ENCODE measurements around the gene MACROD1. TPM values are rescaled to one million over a fixed set of nuclear protein-coding genes. Genes with fewer than 3 reads are reported as not detected.
A peak's percentile ranks its signal among the peaks of the same experiment; 100 is the strongest.

Gene MACROD1
- total RNA-seq, 4 donors from 2014 or later = 17.1 to 30.0 (median 29.3) TPM

DNA sequence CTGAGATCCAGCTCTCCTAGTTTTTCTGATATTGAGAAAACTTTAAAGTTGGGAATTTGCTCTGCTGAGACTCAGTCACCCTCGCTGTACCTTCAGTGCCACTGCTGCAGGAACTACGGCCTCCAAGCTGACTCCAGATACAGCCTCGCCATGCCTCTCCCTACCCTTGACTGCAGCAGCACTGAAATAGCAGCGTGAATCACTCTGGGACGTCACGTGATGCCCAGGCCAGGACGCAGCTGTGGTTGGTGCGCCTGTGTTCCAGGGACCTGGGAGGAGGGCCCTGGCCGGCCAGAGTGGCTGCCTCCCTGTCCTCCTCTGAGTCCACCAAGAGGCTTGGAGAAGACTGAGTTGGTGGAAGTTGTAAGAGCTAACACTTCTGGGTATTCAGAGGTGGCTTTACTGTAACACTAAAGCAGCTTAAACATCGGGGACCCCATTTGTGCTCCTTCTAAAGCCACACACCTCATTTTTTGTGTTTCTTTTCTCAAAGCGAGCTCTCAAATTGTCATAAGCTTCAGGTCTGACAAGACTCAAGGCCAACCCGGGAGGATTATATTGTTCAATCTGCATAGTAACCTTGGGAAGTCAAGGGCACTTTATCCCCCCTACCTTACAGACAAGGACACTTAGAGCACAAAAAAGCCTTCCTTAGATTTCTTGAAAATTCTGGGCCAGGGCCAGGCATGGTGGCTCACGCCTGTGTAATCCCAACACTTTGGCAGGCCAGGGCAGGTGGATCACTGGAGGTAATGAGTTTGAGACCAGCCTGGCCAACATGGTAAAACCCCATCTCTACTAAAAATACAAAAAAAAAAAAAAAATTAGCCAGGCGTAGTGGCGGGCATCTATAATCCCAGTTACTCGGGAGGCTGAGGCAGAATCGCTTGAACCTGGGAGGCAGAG lies 15.8 kb upstream of the MACROD1 start:
- DNase-seq = peak; percentile 70 to 95 (median 92)
- Histone ChIP-seq H3K4me3 (no peak overlapping the region), H3K9me3 (no peaks in the 10 kb centered on the region), H3K4me1 (peaks cover 0 to 39% (median 8%) of the 10 kb centered on the region in 4 donors), H3K27me3 (no peaks in the 10 kb centered on the region), H3K27ac (peak overlapping the region; percentile 25 to 86 (median 58)), H3K36me3 (no peaks in the 10 kb centered on the region)
- TF ChIP-seq POLR2A (IDR thresholded peaks at IDR 0.05) = peak; percentile 65 to 90
- TF ChIP-seq, protein P1, sequence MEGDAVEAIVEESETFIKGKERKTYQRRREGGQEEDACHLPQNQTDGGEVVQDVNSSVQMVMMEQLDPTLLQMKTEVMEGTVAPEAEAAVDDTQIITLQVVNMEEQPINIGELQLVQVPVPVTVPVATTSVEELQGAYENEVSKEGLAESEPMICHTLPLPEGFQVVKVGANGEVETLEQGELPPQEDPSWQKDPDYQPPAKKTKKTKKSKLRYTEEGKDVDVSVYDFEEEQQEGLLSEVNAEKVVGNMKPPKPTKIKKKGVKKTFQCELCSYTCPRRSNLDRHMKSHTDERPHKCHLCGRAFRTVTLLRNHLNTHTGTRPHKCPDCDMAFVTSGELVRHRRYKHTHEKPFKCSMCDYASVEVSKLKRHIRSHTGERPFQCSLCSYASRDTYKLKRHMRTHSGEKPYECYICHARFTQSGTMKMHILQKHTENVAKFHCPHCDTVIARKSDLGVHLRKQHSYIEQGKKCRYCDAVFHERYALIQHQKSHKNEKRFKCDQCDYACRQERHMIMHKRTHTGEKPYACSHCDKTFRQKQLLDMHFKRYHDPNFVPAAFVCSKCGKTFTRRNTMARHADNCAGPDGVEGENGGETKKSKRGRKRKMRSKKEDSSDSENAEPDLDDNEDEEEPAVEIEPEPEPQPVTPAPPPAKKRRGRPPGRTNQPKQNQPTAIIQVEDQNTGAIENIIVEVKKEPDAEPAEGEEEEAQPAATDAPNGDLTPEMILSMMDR (IDR thresholded peaks at IDR 0.05) = no peak

DNA sequence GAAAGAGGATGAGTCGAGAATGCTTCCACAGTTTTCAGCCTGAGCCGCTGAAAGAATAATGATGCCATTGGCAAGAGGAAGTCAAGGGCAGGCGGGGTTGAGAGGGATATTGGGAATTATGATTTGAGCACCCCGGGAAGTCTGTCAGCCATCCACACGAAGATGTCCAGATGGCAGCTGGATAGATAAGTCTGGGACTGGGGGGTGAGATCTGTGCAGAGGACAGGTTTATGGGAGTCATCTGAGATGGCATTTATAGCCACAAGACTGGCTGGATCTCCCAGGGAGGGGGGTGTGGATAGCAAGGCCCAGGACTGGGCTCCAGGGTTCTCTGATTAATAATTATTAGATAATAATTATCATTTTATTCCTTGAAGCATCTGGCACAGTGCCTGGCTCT lies 15.0 kb upstream of the MACROD1 start:
- no peak for DNase-seq
- Histone ChIP-seq H3K4me1 (peaks cover 0 to 39% (median 8%) of the 10 kb centered on the region in 4 donors), H3K27ac (peak overlapping the region in 3 of 4 donors; percentile 38 to 86 (median 78)), H3K27me3 (no peaks in the 10 kb centered on the region), H3K36me3 (no peaks in the 10 kb centered on the region), H3K4me3 (no peak overlapping the region), H3K9me3 (no peaks in the 10 kb centered on the region)
- TF ChIP-seq, protein P1 (IDR thresholded peaks at IDR 0.05) = no peak
- no peak for TF ChIP-seq POLR2A (IDR thresholded peaks at IDR 0.05)

DNA sequence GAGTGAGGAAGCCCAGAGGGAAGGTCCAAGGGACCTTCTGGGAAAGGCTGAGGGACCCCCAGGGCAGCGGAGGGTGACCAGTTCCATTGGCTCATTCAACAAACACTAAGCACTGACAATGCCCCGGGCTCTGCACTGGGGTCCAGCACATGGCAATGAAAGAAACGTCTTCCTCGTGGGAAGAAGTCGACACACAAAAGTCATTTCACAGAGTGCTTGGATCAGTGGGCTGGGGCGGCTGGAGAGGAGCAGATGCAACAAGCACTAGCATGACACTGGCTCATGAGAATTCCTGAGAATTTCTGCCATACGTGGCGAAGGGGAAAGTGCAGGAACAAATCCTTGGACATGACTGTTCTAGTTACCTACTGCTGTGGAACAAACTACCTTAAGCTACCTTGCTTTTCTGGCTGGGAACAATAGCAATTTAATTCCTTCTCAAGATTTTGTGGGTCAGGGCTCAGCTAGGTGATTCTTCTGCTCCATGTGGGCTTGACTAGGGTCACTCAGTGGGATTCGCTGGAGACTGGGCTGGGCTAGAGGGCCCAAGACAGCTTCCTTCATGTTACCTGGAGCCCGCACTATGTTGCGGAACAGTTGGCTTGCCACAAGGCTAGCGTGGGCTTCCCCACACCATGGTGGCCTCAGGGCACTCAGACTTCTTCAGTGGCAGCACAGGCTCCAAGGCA lies 13.2 kb upstream of the MACROD1 start:
- Histone ChIP-seq H3K27me3 (no peaks in the 10 kb centered on the region), H3K4me3 (no peak overlapping the region), H3K27ac (no peak overlapping the region), H3K36me3 (no peaks in the 10 kb centered on the region), H3K9me3 (no peaks in the 10 kb centered on the region), H3K4me1 (peaks cover 0 to 30% (median 5%) of the 10 kb centered on the region in 4 donors)
- no peak for DNase-seq
- TF ChIP-seq, protein P1 (IDR thresholded peaks at IDR 0.05) = no peak
- no peak for TF ChIP-seq POLR2A (IDR thresholded peaks at IDR 0.05)

DNA sequence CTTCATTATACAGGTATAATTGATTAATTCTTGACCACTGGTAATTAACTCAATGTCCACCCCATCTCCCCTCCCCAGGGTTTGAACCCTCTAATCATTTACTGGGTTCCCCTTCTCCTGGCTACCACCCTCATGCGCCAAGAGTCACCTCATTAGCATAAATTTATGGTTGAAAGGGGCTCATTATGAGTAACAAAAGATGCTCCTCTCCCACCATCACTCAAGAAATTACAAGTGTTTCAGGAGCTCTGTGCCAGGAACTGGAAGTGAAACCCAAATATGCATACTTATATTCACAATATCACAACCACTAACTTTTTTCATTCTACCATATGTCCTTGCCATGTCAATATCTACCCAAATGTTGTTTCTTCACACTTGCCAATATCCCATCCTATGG lies 12.3 kb upstream of the MACROD1 start:
- TF ChIP-seq, protein P1 (IDR thresholded peaks at IDR 0.05) = no peak
- no peak for TF ChIP-seq POLR2A (IDR thresholded peaks at IDR 0.05)
- Histone ChIP-seq H3K4me3 (no peak overlapping the region), H3K9me3 (no peaks in the 10 kb centered on the region), H3K36me3 (no peaks in the 10 kb centered on the region), H3K4me1 (peaks cover 0 to 21% (median 5%) of the 10 kb centered on the region in 4 donors), H3K27me3 (no peaks in the 10 kb centered on the region), H3K27ac (no peak overlapping the region)
- DNase-seq = no peak

DNA sequence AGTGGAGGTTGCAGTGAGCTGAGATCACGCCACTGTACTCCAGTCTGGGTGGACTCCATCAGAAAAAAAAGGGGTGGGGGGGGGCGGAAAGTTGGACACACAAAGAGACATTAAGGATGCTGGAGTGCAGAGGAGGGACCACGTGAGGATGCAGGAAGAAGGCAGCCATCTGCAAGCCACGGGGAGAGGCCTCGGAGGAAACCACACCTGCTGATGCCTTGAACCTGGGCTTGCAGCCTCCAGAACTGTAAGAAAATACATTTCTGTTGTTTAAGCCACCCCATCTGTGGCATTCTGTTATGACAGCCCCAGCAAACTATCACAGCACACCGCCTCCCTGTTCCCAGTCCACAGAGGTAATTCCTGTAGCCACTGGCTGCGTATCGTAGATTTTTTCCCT lies 10.8 kb upstream of the MACROD1 start:
- Histone ChIP-seq H3K9me3 (no peaks in the 10 kb centered on the region), H3K4me1 (peaks cover 0 to 14% (median 5%) of the 10 kb centered on the region in 4 donors), H3K36me3 (no peaks in the 10 kb centered on the region), H3K4me3 (no peak overlapping the region), H3K27ac (no peak overlapping the region), H3K27me3 (no peaks in the 10 kb centered on the region)
- TF ChIP-seq, protein P1 (IDR thresholded peaks at IDR 0.05) = no peak
- TF ChIP-seq POLR2A (IDR thresholded peaks at IDR 0.05) = no peak
- no peak for DNase-seq

Data from Peyer's patch (tissue), 4 donors.